Ishikawa (cell line): ENCODE results near the gene MDFI.

ENCODE experiments used
- CEBPB ChIP-seq: IDR thresholded peaks from 2 replicates; pipeline ENCODE4 v1.6.1; 2012
- CREB1 ChIP-seq: IDR thresholded peaks from 2 replicates; pipeline ENCODE4 v1.6.1; 2012; ENCODE audit warnings: low read depth
- EGR1 ChIP-seq: IDR thresholded peaks from 2 replicates; pipeline ENCODE4 v1.6.1; 2012
- EP300 ChIP-seq: IDR thresholded peaks from 2 replicates; pipeline ENCODE4 v1.6.1; 2012; ENCODE audit warnings: borderline replicate concordance
- FOXM1 ChIP-seq: IDR thresholded peaks from 2 replicates; pipeline ENCODE4 v1.6.1; 2012; ENCODE audit warnings: low read depth, borderline replicate concordance
- NFIC ChIP-seq: IDR thresholded peaks from 2 replicates; pipeline ENCODE4 v1.6.1; 2012
- RAD21 ChIP-seq: IDR thresholded peaks from 2 replicates; pipeline ENCODE4 v1.6.1; 2012; ENCODE audit warnings: low read depth
- TAF1 ChIP-seq: IDR thresholded peaks from 2 replicates; pipeline ENCODE4 v1.6.1; 2012; ENCODE audit warnings: low read depth, mild to moderate bottlenecking
- TCF12 ChIP-seq: IDR thresholded peaks from 2 replicates; pipeline ENCODE4 v1.6.1; 2012; ENCODE audit warnings: low read depth
- TEAD4 ChIP-seq: IDR thresholded peaks from 2 replicates; pipeline ENCODE4 v1.6.1; 2012
- YY1 ChIP-seq: IDR thresholded peaks from 2 replicates; pipeline ENCODE4 v1.6.1; 2012; ENCODE audit warnings: low read depth
- ZBTB7A ChIP-seq: IDR thresholded peaks from 2 replicates; pipeline ENCODE4 v1.6.1; 2012; ENCODE audit warnings: low read depth
- TF ChIP-seq, protein P1 (sequence below): IDR thresholded peaks from 2 replicates; pipeline ENCODE4 v1.6.1; 2012
- TF ChIP-seq, protein P2 (sequence below): IDR thresholded peaks from 2 replicates; pipeline ENCODE4 v1.6.1; 2012; ENCODE audit warnings: low read depth, mild to moderate bottlenecking
- TF ChIP-seq, protein P3 (sequence below): IDR thresholded peaks from 2 replicates; pipeline ENCODE4 v1.6.1; 2012

The MDFI gene

DNA sequence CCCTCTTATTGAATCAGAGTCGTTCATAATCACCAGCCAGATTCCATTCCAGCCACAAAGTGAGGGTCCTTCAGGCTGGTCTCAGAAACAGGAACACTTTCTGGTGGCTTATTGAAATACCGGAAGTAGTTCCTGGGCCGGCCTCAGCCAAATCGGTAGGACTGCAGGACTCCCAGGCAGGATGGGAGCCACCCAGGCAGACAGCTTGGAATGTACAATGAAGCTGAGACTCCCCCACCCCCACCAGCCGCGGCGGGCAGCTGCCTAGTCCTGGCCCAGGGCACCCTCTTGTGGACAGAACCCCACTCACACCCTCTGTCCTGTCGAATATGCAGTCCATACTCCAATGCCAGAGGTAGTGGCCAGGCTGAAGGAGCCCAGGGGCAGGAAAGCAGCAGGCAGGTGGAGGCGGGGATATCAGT, 43.8 kb downstream of the MDFI start:
- TF ChIP-seq ZBTB7A (peak; percentile 38; the same call in 1 of the 2 replicates), TCF12 (peak; percentile 58; the same call in 1 of the 2 replicates), YY1 (0 out of 2 replicates have a peak, but pooled peaks have one; percentile 27), EGR1 (no peak), CREB1 (no peak), RAD21 (peak; percentile 99), CEBPB (no peak), FOXM1 (peak; percentile 19; the same call in 1 of the 2 replicates), EP300 (peak; percentile 33; the same call in 1 of the 2 replicates), TEAD4 (peak; percentile 88)
- TF ChIP-seq, protein P1, sequence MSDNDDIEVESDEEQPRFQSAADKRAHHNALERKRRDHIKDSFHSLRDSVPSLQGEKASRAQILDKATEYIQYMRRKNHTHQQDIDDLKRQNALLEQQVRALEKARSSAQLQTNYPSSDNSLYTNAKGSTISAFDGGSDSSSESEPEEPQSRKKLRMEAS: 0 out of 2 replicates have a peak, but pooled peaks have one; percentile 9

DNA sequence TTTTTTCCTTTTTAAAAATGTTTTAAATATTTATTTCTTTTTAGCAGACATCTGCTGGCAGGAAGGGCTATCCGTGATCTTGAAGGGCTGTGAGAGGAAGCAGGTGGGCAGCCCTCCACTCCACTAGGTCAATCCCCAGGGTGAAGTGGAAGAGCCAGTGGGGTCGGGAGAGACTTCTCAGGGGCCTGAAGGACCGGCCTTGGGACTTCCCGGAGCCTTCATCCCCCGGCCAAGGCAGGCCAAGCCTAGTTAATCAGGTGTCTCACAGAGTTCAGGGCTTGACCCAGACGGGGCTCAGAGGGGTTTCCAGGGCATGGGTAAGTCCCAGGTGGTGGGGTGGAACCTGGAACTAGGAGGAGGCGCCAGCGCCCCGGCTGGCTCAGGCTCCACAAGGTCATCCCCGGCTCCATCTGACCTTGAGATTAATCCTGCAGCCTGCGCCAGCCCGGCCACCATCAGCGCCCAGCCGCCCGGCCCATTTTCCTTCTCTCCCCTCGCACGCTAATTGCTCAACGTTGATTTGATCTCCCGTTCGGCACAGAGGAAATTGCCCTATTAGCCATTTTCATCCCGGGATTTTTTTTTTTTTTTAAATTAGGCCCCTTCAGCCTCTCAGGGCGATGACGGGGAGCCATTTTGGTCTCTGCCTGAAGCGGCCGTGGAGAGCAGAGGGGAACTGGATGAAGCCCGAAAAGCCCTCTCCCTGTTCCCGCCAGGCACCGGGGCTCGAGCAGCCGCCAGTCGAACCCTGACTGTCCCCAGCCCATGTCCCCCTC, 44.4 kb downstream of the MDFI start:
- TF ChIP-seq ZBTB7A: no peak
- no peak for TF ChIP-seq CREB1
- no peak for TF ChIP-seq TCF12
- TF ChIP-seq, protein P1: no peak
- TF ChIP-seq NFIC: no peak

DNA sequence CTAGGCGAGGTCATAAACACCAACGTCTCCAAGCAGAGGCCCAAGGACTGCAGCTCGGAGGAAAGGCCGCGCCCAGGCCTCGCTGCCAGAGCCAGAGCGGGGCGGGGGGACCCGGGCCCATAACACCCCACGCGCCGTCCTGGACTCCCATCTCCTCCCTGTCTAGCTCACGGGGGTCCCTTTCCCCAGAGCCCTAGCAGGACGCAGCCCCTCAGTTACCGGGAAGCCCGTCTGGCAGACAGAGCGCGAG, 44.9 kb downstream of the MDFI start:
- TF ChIP-seq TEAD4: no peak
- TF ChIP-seq, protein P2, sequence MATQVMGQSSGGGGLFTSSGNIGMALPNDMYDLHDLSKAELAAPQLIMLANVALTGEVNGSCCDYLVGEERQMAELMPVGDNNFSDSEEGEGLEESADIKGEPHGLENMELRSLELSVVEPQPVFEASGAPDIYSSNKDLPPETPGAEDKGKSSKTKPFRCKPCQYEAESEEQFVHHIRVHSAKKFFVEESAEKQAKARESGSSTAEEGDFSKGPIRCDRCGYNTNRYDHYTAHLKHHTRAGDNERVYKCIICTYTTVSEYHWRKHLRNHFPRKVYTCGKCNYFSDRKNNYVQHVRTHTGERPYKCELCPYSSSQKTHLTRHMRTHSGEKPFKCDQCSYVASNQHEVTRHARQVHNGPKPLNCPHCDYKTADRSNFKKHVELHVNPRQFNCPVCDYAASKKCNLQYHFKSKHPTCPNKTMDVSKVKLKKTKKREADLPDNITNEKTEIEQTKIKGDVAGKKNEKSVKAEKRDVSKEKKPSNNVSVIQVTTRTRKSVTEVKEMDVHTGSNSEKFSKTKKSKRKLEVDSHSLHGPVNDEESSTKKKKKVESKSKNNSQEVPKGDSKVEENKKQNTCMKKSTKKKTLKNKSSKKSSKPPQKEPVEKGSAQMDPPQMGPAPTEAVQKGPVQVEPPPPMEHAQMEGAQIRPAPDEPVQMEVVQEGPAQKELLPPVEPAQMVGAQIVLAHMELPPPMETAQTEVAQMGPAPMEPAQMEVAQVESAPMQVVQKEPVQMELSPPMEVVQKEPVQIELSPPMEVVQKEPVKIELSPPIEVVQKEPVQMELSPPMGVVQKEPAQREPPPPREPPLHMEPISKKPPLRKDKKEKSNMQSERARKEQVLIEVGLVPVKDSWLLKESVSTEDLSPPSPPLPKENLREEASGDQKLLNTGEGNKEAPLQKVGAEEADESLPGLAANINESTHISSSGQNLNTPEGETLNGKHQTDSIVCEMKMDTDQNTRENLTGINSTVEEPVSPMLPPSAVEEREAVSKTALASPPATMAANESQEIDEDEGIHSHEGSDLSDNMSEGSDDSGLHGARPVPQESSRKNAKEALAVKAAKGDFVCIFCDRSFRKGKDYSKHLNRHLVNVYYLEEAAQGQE: no peak
- TF ChIP-seq FOXM1: no peak
- no peak for TF ChIP-seq RAD21
- no peak for TF ChIP-seq YY1
- no peak for TF ChIP-seq TAF1

DNA sequence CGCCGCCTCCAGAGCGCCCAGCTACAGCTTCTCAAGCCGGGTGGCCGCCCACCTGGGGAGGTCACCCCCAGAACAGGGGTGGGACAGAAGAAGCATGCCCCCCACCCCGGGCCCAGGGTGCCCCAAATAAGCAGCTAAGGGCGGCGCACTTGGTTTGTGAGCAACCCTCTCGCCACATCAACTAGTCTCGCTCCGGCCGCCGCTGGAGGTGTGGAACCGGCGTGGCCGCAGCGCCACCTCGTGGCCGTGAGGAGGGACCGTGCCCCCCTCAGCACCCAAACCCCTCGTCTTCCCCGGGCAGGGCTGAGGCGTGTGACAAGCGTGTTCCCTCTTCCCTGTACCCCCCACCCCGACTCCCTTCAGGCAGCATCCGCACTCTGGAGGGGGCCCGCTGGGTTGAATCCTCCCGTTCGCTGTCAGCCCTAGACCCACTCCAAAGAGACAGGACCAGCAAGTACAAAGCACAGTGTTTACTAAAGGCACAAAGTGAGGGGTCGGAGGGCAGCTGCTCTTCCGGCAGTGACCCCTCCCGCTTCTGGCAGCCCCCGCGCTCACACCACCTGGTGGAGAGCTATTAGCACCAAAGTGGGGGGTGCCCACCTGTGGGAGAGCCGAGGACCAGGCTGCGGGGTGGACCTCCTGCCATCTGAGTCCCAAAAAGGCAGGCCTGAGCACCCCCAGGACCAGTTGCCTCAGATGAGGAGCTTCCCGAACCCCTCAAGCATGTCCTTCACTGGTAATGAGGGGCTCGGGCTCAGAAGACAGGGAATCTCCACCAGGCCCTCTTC, 45.4 kb downstream of the MDFI start:
- TF ChIP-seq, protein P1: peak; percentile 37; the same call in 1 of the 2 replicates
- no peak for TF ChIP-seq EGR1
- no peak for TF ChIP-seq TCF12
- TF ChIP-seq FOXM1: no peak
- TF ChIP-seq TEAD4: no peak
- TF ChIP-seq ZBTB7A: peak; percentile 73; the same call in 1 of the 2 replicates
- TF ChIP-seq EP300: no peak
- TF ChIP-seq CREB1: no peak
- TF ChIP-seq CEBPB: no peak
- no peak for TF ChIP-seq YY1
- peak; percentile 93 for TF ChIP-seq RAD21
- TF ChIP-seq, protein P3, sequence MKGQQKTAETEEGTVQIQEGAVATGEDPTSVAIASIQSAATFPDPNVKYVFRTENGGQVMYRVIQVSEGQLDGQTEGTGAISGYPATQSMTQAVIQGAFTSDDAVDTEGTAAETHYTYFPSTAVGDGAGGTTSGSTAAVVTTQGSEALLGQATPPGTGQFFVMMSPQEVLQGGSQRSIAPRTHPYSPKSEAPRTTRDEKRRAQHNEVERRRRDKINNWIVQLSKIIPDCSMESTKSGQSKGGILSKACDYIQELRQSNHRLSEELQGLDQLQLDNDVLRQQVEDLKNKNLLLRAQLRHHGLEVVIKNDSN: no peak
- TF ChIP-seq NFIC: no peak
- TF ChIP-seq TAF1: no peak
- TF ChIP-seq, protein P2: no peak

DNA sequence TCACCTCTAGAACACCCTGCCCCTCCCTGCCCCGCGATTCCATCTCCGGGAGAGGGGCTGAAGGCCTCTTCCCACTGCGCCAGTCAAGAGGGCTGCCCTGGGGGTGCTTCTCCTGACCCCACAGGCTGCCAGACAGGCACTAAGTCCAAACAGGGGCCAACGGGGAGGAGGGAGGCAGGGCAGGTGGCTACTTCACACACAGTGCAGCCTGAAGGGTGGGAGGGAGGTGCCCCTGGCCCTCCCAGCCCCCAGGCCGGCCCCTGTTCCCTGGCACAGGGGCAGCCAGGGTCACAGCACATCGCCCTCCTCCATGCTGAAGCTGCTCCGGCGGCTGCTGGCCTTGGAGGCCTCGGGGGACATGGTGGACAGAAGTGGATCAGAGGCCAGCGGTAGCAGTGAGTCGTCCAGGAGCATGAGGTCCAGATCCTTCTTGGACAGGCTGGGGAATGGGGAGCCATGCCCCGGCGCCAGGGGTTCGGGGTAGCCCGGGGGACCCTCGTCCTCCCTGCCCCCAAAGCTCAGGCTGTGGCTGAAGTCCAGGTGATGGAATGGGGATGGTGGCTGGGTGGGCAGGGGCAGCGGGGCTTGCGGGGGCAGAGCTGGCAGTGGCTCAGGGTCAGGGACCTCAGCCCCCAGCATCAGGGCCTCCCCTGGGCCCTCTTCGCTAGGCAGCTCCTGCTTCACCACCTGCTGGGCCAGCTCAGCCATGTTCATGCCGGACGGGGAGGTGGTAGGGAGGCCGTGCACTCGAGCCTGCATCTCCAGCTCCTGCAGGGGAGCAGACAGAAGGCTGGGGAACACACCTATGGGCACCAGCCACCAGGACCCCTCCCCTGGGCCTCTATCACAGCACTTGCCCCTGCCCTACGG, 46.3 kb downstream of the MDFI start:
- TF ChIP-seq TAF1 (no peak), CREB1 (no peak), YY1 (no peak), NFIC (no peak), ZBTB7A (no peak)
- TF ChIP-seq, protein P3: no peak
